GM04504 (cell line): ENCODE measurements around the gene ODF2.
"Not testable (repeated sequence)": the region's sequence is repeated elsewhere in the genome, so short reads cannot be mapped to it uniquely, and the experiment has no call there.

Experiments used
- DNase-seq: peaks from one replicate; pipeline ENCODE4 v3.0.0-alpha.2; 2012; ENCODE audit warnings: low read depth

ODF2 gene

GRCh38 chr9:128455849-128456612 lies at the start of gene ODF2:
Gene ODF2, plus strand, starts transcription at chr9:128456006. Its CDS starts 86 bp downstream, at chr9:128456092.
- DNase-seq = peak; percentile 91

GRCh38 chr9:128406848-128407391 lies 48.9 kb upstream of the ODF2 start:
- DNase-seq = no peak

GRCh38 chr9:128408963-128409431 lies 46.8 kb upstream of the ODF2 start:
- DNase-seq = no peak

- no peak for DNase-seq
These were observed 46.4 kb upstream of the ODF2 start for GRCh38 chr9:128409450-128409849.

GRCh38 chr9:128409978-128410377 lies 45.8 kb upstream of the ODF2 start:
- no peak for DNase-seq

- DNase-seq = no peak
These were observed 44.3 kb upstream of the ODF2 start for GRCh38 chr9:128411364-128412119.

- no peak for DNase-seq
These were observed 43.6 kb upstream of the ODF2 start for GRCh38 chr9:128412120-128412790.

GRCh38 chr9:128413728-128414127 lies 42.1 kb upstream of the ODF2 start:
- DNase-seq = not testable (repeated sequence)

- DNase-seq = no peak
These were observed 41.3 kb upstream of the ODF2 start for GRCh38 chr9:128414461-128414860.

GRCh38 chr9:128415281-128415680 lies 40.5 kb upstream of the ODF2 start:
- DNase-seq = no peak

- DNase-seq = no peak
These were observed 39.8 kb upstream of the ODF2 start for GRCh38 chr9:128416014-128416413.

- no peak for DNase-seq
These were observed 39.3 kb upstream of the ODF2 start for GRCh38 chr9:128416432-128417019.

- DNase-seq = no peak
These were observed 36.5 kb upstream of the ODF2 start for GRCh38 chr9:128419061-128419925.

- DNase-seq = no peak
These were observed 35.7 kb upstream of the ODF2 start for GRCh38 chr9:128420060-128420650.

- DNase-seq = no peak
These were observed 34.9 kb upstream of the ODF2 start, which contains the start of gene CERCAM for GRCh38 chr9:128420651-128421481. Gene CERCAM, plus strand, starts transcription at chr9:128420857. Its CDS starts 21 bp downstream, at chr9:128420878.

- DNase-seq = no peak
These were observed 34.3 kb upstream of the ODF2 start for GRCh38 chr9:128421482-128421996.

- DNase-seq = not testable (repeated sequence)
These were observed 33.6 kb upstream of the ODF2 start for GRCh38 chr9:128422022-128422782.

- no peak for DNase-seq
These were observed 33.0 kb upstream of the ODF2 start for GRCh38 chr9:128422783-128423150.

- DNase-seq = not testable (repeated sequence)
These were observed 32.5 kb upstream of the ODF2 start for GRCh38 chr9:128423356-128423755.
